GM21526 (cell line): ENCODE data around the gene CCDC154.
"Not testable (repeated sequence)": the region's sequence is repeated elsewhere in the genome, so short reads cannot be mapped to it uniquely, and the experiment has no call there.

Experiments used
- ATAC-seq: cut with Tn5 transposase; IDR thresholded peaks from one replicate; pipeline ENCODE4 v1.9.1; 2021; ENCODE audit warnings: moderate library complexity; ENCODE audit not compliant: unreplicated experiment, low FRiP score

The CCDC154 gene

DNA sequence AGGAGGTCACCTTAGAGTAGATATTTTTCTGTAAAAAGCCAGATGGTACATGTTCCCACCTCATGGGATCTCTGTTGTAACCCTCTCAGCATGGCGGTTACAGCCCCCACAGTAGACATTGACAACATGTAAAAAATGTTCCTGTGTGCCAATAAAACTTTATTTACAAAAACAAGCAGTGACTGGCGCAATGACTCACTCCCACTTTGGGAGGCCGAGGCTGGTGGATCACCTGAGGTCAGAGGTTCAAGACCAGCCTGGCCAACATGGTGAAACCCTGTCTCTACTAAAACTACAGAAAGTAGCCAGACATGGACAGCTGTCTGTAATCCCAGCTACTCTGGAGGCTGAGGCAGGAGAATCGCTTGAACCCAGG is 4.7 kb downstream of the CCDC154 start:
- not testable (repeated sequence) for ATAC-seq

- ATAC-seq: no peak
These were observed 5.2 kb downstream of the CCDC154 start for GRCh38 chr16:1439058-1439698.

- no peak for ATAC-seq
These were observed 5.9 kb downstream of the CCDC154 start for GRCh38 chr16:1438229-1439057.

GRCh38 chr16:1437606-1438005 is 6.8 kb downstream of the CCDC154 start:
- ATAC-seq: no peak

- no peak for ATAC-seq
These were observed 7.5 kb downstream of the CCDC154 start for GRCh38 chr16:1436731-1437355.

DNA sequence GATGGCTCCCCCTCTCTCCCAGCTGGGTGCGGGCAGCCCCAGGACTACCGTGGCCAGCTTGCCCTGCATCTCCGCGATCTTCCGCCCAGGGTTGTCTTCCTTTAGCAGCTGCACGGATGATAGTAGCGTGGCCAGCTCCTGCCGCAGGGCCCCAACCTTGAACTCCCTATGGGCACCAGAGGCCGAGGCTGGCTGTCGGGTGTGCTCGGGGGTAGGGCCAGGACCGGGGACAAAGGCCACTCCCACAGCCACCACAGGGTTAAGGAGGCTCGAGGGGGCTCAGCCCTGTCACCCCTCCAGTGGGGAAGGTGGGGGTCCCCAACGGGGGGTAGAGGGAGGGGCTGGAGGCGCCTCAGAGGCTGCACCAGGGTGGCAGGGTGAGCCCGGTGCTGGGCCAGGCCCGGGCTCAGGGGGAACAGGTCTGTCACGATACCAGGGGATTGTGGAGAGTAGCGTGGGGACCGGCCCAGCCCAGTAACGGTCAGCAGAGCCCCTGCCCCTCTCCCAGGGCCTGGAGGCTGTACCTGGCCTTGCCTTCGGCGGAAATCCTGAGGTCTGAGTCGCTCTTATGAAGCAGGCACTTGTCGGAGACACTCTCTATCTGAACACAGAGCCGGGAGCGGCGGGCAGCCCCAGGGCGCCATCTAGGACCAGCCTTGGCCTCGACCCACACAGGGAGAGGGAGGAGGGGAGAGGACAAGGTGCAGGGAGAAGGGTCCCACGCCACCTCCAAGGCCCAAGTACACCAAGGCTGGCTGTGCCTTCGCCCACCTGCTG is 8.2 kb downstream of the CCDC154 start:
- no peak for ATAC-seq

GRCh38 chr16:1434644-1435592 is 9.4 kb downstream of the CCDC154 start:
- ATAC-seq: no peak

DNA sequence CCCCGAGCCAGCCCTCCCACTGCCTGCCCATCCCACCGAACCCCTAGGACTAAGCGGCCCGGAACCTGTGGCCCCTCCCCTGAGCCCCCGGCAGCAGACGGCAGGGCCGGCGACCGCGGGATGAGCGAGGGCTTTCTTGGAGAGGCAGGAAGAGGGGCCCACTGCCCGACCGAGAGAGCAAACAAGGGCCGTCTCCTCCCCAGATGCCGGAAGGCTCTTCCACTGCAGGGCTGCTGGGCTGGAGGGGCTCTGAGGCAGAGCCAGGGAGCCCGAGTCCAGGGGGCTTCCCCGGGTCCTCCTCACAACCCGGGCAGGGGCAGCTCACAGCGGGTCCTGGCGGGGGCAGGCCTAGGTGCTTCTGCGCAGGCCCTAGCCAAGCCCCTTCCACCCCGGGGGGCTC is 10.6 kb downstream of the CCDC154 start:
- ATAC-seq: no peak

DNA sequence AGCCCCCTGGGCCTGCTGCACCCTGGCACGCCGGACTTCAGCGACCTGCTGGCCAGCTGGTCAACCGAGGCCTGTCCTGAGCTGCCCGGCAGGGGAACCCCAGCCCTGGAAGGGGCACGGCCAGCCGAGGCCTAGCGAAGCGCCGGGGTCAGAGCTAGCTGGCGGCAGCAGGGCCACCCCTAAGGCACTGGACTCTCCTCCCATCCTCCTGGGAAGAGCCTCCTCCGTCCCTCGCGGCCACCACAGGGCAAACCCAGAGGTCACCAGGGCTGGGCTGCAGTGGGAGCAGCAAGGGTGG is 11.1 kb downstream of the CCDC154 start:
- no peak for ATAC-seq

DNA sequence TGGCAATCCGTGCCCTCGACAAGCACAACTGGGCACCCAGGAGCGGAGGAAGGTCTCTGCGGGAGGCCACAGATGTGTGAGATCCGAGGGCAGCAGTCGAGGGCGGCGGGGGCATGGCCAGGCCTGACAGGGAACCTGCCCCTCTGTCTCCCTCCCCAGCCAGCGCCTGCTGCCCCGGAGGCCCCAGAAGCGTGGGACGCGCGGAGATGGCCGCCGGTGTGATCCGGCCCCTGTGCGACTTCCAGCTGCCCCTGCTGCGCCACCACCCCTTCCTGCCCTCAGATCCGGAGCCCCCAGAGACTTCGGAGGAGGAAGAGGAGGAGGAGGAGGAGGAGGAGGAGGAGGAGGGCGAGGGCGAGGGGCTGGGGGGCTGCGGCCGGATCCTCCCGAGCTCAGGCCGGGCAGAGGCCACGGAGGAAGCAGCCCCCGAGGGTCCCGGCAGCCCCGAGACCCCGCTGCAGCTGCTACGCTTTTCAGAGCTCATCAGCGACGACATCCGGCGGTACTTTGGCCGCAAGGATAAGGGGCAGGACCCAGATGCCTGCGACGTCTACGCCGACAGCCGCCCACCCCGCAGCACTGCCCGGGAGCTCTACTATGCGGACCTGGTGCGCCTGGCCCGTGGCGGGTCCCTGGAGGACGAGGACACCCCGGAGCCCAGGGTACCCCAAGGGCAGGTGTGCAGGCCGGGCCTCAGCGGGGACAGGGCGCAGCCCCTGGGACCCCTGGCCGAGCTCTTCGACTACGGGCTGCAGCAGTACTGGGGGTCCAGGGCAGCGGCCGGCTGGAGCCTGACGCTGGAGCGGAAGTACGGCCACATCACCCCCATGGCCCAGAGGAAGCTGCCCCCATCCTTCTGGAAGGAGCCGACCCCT is 11.7 kb downstream of the CCDC154 start:
- ATAC-seq: no peak

GRCh38 chr16:1431497-1432270 is 12.7 kb downstream of the CCDC154 start:
- no peak for ATAC-seq

DNA sequence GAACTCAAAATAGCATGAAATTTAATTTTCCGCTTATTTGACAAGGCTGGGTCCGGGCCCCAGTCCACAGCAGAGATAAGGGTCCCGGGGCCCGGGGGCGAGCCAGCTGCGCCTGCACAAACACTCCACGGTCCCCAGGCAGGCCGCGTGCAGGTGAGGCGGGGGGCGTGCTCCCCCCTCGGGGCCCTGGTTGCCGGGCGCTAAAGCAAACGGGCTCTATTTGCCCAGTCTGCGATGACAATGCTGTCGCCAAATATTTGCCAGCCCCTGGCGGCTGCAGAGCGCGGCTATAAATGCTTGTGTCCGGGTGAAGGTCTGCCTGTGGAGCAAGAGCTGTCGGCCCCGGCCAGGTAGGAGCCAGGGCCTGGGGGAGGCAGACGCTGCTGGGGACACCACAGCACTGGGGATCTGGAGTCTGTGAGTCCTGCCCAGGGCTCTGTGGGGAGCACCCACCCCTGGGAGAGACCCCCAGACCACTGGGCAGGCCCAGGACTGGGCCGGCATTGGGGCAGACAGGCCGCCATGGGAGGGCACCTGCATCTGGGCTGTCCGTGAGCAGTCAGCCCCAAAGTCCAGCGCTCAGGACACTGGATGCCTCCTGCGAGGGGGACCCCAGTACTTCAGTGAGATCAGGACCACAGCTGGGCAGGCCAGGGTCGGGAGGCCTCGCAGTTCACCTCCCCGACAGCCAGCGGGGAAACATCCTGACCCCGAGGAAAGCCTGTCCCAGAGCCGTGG is 13.4 kb downstream of the CCDC154 start, which contains the start of gene PERCC1:
Gene PERCC1 (plus strand): TSS at position 320 of the 738 bp plus-strand sequence. CDS start 1,516 bp downstream, outside the sequence.
- no peak for ATAC-seq

DNA sequence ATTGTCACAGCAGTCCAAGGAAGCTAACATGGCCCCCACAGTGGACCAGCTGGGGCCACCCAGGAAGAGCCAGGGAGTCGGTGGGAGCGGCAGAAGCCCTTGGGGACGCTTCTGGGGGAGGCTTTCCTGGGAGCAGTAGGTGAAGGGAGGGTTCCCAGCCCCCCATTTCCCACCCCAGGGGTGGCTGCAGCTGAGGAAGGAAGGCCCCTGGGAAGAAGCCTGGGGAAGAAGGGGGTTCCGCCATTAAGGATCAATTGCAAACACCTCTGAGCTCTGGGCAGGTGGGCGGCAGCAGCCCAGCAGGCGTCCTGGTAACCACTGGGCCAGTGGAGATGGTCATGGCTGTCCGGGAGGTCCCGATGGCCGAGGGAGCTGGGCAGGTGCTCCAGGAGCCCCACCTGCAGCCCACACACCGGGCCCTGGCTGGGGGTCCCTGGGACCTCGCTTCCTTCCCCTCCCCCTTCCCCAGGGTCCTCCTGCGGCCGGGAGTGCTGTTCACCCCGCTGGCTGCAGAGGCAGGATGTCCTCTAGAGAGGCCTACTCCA is 14.1 kb downstream of the CCDC154 start:
- no peak for ATAC-seq

GRCh38 chr16:1429631-1430030 is 14.7 kb downstream of the CCDC154 start:
- ATAC-seq: no peak

GRCh38 chr16:1429012-1429411 is 15.3 kb downstream of the CCDC154 start:
- ATAC-seq: no peak

DNA sequence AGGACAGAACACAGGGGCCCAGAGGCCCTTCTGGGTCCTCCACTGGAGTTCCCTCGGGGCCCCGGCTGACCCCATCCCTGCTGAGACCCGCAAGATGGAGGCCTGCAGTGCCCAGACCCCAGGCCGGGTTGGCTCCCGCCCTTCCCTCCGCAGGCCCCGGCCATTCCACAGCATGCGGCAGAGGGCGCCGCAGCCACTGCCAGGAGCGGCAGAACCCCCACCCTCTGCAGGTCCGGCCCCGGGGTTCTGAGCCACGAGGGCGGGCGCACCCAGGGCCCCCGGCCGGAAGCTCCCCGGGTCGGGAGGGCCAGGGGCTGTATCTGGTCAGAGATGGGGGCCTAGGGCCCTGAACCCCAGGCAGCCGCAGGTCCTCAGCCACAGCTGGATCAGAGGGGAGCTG is 15.8 kb downstream of the CCDC154 start:
- ATAC-seq: no peak
